ENCODE results near the gene COPZ2. TPM values are rescaled to one million over a fixed set of nuclear protein-coding genes. Genes with fewer than 3 reads are reported as not detected.
"Not testable (repeated sequence)": the region's sequence is repeated elsewhere in the genome, so short reads cannot be mapped to it uniquely, and the experiment has no call there.

Gene COPZ2
- total RNA-seq, 2 experiments from 2014 or later, result 5.1 to 5.5 TPM

DNA sequence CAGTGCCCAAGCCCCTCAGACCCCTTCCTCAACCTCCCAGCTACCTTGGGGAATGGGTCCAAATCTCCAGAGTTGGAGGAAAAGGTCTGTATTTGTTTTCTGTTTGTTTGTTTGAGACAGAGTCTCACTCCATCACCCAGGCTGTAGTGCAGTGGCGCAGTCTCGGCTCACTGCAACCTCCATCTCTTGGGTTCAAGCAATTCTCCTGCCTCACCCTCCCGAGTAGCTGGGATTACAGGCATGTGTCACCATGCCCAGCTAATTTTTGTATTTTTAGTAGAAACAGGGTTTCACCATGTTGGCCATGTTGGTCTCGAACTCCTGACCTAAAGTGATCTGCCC is 19.8 kb downstream of the COPZ2 start:
- not testable (repeated sequence) for DNase-seq; H3K9me3 Mint-ChIP-seq (ENCODE audit: insufficient read depth); H3K36me3 Mint-ChIP-seq (ENCODE audit: low read depth)
- Mint-ChIP-seq H3K27ac (peak overlapping the region; percentile 92), H3K4me3 (peak overlapping the region; percentile 57), H3K27me3 (ENCODE audit: low read depth) (peaks cover 29% of the 10 kb centered on the region), H3K4me1 (ENCODE audit: low read depth) (peaks cover 26% of the 10 kb centered on the region)
- POLR2A ChIA-PET, result interaction anchor here (1.3 to 2.3 kb wide), 2 partner anchors 40 to 122 kb away, joined by 4 to 11 read pairs; partner anchors contain the start of gene SP2
- CTCF ChIA-PET, result interaction anchor here (0.6 to 6.7 kb wide), 36 partner anchors 8 to 583 kb away, joined by 3 to 120 read pairs (median 4); partner anchors contain the start of genes CDK5RAP3, SCRN2 and SNX11
- ATAC-seq, result peak; percentile 34

- H3K36me3 Mint-ChIP-seq (ENCODE audit: low read depth), result no peaks in the 10 kb centered on the region
- no peaks in the 10 kb centered on the region for H3K9me3 Mint-ChIP-seq (ENCODE audit: insufficient read depth)
- DNase-seq (no peak), ATAC-seq (no peak)
- ChIA-PET CTCF (interaction anchor here (2.3 to 6.7 kb wide), 4 partner anchors 10 to 67 kb away, joined by 12 to 120 read pairs (median 46); partner anchors contain the start of gene CDK5RAP3), POLR2A (no interaction called here)
- peaks cover 30% of the 10 kb centered on the region for H3K27me3 Mint-ChIP-seq (ENCODE audit: low read depth)
- H3K4me3 Mint-ChIP-seq, result no peak overlapping the region
- no peak overlapping the region for H3K27ac Mint-ChIP-seq
- peaks cover 42% of the 10 kb centered on the region for H3K4me1 Mint-ChIP-seq (ENCODE audit: low read depth)
These were observed 21.5 kb downstream of the COPZ2 start for GRCh38 chr17:48016112-48016511.

- Mint-ChIP-seq H3K36me3 (ENCODE audit: low read depth) (no peaks in the 10 kb centered on the region), H3K27me3 (ENCODE audit: low read depth) (peaks cover 32% of the 10 kb centered on the region), H3K27ac (no peak overlapping the region), H3K4me3 (no peak overlapping the region), H3K4me1 (ENCODE audit: low read depth) (peaks cover 42% of the 10 kb centered on the region), H3K9me3 (ENCODE audit: insufficient read depth) (no peaks in the 10 kb centered on the region)
- ATAC-seq, result no peak
- ChIA-PET POLR2A (interaction anchor here (0.6 kb wide), 1 partner anchor 66 kb away, joined by 3 read pairs; no protein-coding TSS in a partner anchor), CTCF (interaction anchor here (0.6 to 6.7 kb wide), 7 partner anchors 11 to 604 kb away, joined by 3 to 120 read pairs (median 4); partner anchors contain the start of gene CDK5RAP3)
- no peak for DNase-seq
These were observed 22.9 kb downstream of the COPZ2 start for GRCh38 chr17:48014595-48015111.

- no peaks in the 10 kb centered on the region for H3K9me3 Mint-ChIP-seq (ENCODE audit: insufficient read depth)
- CTCF ChIA-PET, result interaction anchor here (0.6 to 6.7 kb wide), 8 partner anchors 10 to 605 kb away, joined by 3 to 120 read pairs (median 4); partner anchors contain the start of gene CDK5RAP3
- POLR2A ChIA-PET, result no interaction called here
- H3K4me3 Mint-ChIP-seq, result no peak overlapping the region
- peaks cover 32% of the 10 kb centered on the region for H3K27me3 Mint-ChIP-seq (ENCODE audit: low read depth)
- H3K36me3 Mint-ChIP-seq (ENCODE audit: low read depth), result no peaks in the 10 kb centered on the region
- ATAC-seq (no peak), DNase-seq (no peak)
- peaks cover 42% of the 10 kb centered on the region for H3K4me1 Mint-ChIP-seq (ENCODE audit: low read depth)
- H3K27ac Mint-ChIP-seq, result no peak overlapping the region
These were observed 23.6 kb downstream of the COPZ2 start for GRCh38 chr17:48013876-48014594.

- Mint-ChIP-seq H3K4me1 (ENCODE audit: low read depth) (peaks cover 30% of the 10 kb centered on the region), H3K36me3 (ENCODE audit: low read depth) (no peaks in the 10 kb centered on the region), H3K27me3 (ENCODE audit: low read depth) (peaks cover 36% of the 10 kb centered on the region), H3K27ac (no peak overlapping the region), H3K4me3 (peak overlapping the region; percentile 63), H3K9me3 (ENCODE audit: insufficient read depth) (no peaks in the 10 kb centered on the region)
- ATAC-seq (no peak), DNase-seq (no peak)
- CTCF ChIA-PET, result interaction anchor here (0.9 to 3.4 kb wide), 12 partner anchors 8 to 116 kb away, joined by 3 to 30 read pairs (median 5); partner anchors contain the start of gene CDK5RAP3
- POLR2A ChIA-PET, result interaction anchor here (0.6 to 1.0 kb wide), 2 partner anchors 117 to 548 kb away, joined by 3 to 6 read pairs; partner anchors contain the start of gene SP2
These were observed 24.9 kb downstream of the COPZ2 start for GRCh38 chr17:48012654-48013053.

- Mint-ChIP-seq H3K27me3 (ENCODE audit: low read depth) (peaks cover 40% of the 10 kb centered on the region), H3K4me1 (ENCODE audit: low read depth) (peaks cover 25% of the 10 kb centered on the region), H3K9me3 (ENCODE audit: insufficient read depth) (no peaks in the 10 kb centered on the region), H3K36me3 (ENCODE audit: low read depth) (no peaks in the 10 kb centered on the region), H3K27ac (no peak overlapping the region), H3K4me3 (peak overlapping the region; percentile 63)
- POLR2A ChIA-PET, result interaction anchor here (0.6 to 1.0 kb wide), 2 partner anchors 116 to 549 kb away, joined by 3 to 6 read pairs; partner anchors contain the start of gene SP2
- ATAC-seq (peak; percentile 88), DNase-seq (peak; percentile 79)
- CTCF ChIA-PET, result interaction anchor here (0.9 to 3.4 kb wide), 17 partner anchors 8 to 115 kb away, joined by 3 to 30 read pairs (median 5); partner anchors contain the start of genes CDK5RAP3 and SNX11
These were observed 25.5 kb downstream of the COPZ2 start for GRCh38 chr17:48012151-48012520.

GRCh38 chr17:48011405-48012150 is 26.0 kb downstream of the COPZ2 start:
- peak; percentile 74 for DNase-seq
- Mint-ChIP-seq H3K9me3 (ENCODE audit: insufficient read depth) (no peaks in the 10 kb centered on the region), H3K27me3 (ENCODE audit: low read depth) (peaks cover 44% of the 10 kb centered on the region), H3K36me3 (ENCODE audit: low read depth) (no peaks in the 10 kb centered on the region), H3K4me1 (ENCODE audit: low read depth) (peaks cover 22% of the 10 kb centered on the region), H3K4me3 (peak overlapping the region; percentile 63), H3K27ac (no peak overlapping the region)
- ATAC-seq, result peak; percentile 77
- CTCF ChIA-PET, result interaction anchor here (0.7 to 3.4 kb wide), 24 partner anchors 9 to 313 kb away, joined by 3 to 30 read pairs (median 4); partner anchors contain the start of genes CDK5RAP3 and SNX11
- POLR2A ChIA-PET, result interaction anchor here (0.6 to 1.0 kb wide), 2 partner anchors 55 to 116 kb away, joined by 6 read pairs; partner anchors contain the start of gene SP2

- DNase-seq (no peak), ATAC-seq (no peak)
- H3K4me3 Mint-ChIP-seq, result no peak overlapping the region
- POLR2A ChIA-PET, result no interaction called here
- H3K9me3 Mint-ChIP-seq (ENCODE audit: insufficient read depth), result no peaks in the 10 kb centered on the region
- no peak overlapping the region for H3K27ac Mint-ChIP-seq
- CTCF ChIA-PET, result interaction anchor here (1.0 to 3.4 kb wide), 11 partner anchors 8 to 97 kb away, joined by 3 to 30 read pairs (median 4); partner anchors contain the start of genes CDK5RAP3 and SNX11
- peaks cover 46% of the 10 kb centered on the region for H3K27me3 Mint-ChIP-seq (ENCODE audit: low read depth)
- H3K4me1 Mint-ChIP-seq (ENCODE audit: low read depth), result peaks cover 19% of the 10 kb centered on the region
- no peaks in the 10 kb centered on the region for H3K36me3 Mint-ChIP-seq (ENCODE audit: low read depth)
These were observed 27.4 kb downstream of the COPZ2 start for GRCh38 chr17:48010193-48010592.

DNA sequence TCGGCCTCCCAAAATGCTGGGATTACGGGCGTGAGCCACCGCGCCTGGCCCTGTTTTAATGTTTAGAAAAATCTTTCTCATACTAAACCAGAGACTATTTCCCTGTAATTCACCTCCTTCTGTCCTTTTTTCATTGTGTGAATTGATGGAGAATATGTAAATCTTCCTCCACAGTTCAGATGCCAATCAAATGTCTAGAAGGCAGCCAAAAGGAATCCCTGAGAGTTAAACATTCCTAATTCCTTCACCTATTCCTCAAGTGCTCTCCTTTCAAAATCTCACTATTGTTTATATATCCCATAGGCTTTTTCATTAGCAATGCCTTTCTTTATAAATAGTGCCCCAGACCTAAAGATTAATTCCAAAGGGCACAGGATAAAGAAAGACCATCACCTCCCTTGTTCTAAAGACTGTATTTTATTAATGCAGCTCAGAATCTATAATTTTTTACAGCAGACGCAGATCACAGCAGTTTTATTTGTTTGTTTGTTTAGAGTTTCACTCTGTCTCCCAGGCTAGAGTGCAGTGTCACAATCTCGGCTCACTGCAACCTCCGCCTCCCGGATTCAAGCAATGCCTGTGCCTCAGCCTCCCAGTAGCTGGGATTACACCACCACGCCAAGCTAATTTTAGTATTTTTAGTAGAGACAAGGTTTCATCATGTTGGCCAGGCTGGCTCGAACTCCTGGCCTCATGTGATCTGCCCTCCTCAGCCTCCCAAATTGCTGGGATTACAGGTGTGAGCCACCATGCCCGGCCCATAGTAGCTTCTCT is 30.5 kb downstream of the COPZ2 start:
- CTCF ChIA-PET, result interaction anchor here (1.0 to 2.5 kb wide), 3 partner anchors 11 to 57 kb away, joined by 3 to 14 read pairs (median 7); no protein-coding TSS in a partner anchor
- no peak for ATAC-seq
- Mint-ChIP-seq H3K27me3 (ENCODE audit: low read depth) (peaks cover 43% of the 10 kb centered on the region), H3K4me1 (ENCODE audit: low read depth) (peaks cover 21% of the 10 kb centered on the region), H3K27ac (no peak overlapping the region), H3K4me3 (no peak overlapping the region), H3K9me3 (ENCODE audit: insufficient read depth) (no peaks in the 10 kb centered on the region), H3K36me3 (ENCODE audit: low read depth) (no peaks in the 10 kb centered on the region)
- POLR2A ChIA-PET, result no interaction called here
- no peak for DNase-seq

GRCh38 chr17:48004983-48005382 is 32.6 kb downstream of the COPZ2 start:
- ChIA-PET CTCF (no interaction called here), POLR2A (no interaction called here)
- Mint-ChIP-seq H3K27ac (no peak overlapping the region), H3K4me1 (ENCODE audit: low read depth) (peaks cover 10% of the 10 kb centered on the region), H3K4me3 (no peak overlapping the region), H3K9me3 (ENCODE audit: insufficient read depth) (no peaks in the 10 kb centered on the region), H3K36me3 (ENCODE audit: low read depth) (no peaks in the 10 kb centered on the region), H3K27me3 (ENCODE audit: low read depth) (peaks cover 36% of the 10 kb centered on the region)
- ATAC-seq (no peak), DNase-seq (no peak)

Measured in activated CD8-positive, alpha-beta T cell treated with anti-CD3 and anti-CD28 coated beads, Interleukin-2, amount 10 ng/mL, durations not matched to agents 7 days and 5 days (primary cell).